ENCODE measurements around the gene TNFRSF8. TPM values are rescaled to one million over a fixed set of nuclear protein-coding genes. Genes with fewer than 3 reads are reported as not detected.

The TNFRSF8 gene
- total RNA-seq, 1 experiment from 2014 or later = 2.9 TPM

- Histone ChIP-seq H3K27me3 (ENCODE audit: insufficient read depth, low read length) (no peaks in the 10 kb centered on the region), H4K5ac (ENCODE audit: insufficient read length, low read depth, low read length) (no peak overlapping the region), H3K79me1 (ENCODE audit: insufficient read depth, low read depth, low read length, poor library complexity, severe bottlenecking) (no peaks in the 10 kb centered on the region), H3K4me2 (ENCODE audit: insufficient read depth, insufficient read length, low read length) (no peak overlapping the region), H3K23me2 (ENCODE audit: insufficient read length, low read depth, low read length, poor library complexity, severe bottlenecking) (no peaks in the 10 kb centered on the region), H3K9ac (ENCODE audit: extremely low read depth, insufficient read length, low read length) (no peak overlapping the region), H2BK12ac (ENCODE audit: insufficient read length, low read depth, low read length) (no peak overlapping the region), H3K79me2 (ENCODE audit: insufficient read depth, low read length) (no peaks in the 10 kb centered on the region), H3K9me3 (ENCODE audit: control insufficient read depth, low read depth, low read length) (no peaks in the 10 kb centered on the region), H3K27ac (ENCODE audit: insufficient read length, low read depth, low read length) (no peak overlapping the region), H2BK5ac (ENCODE audit: insufficient read length, low read length) (no peak overlapping the region), H3T11ph (ENCODE audit: low read length) (no peak overlapping the region), H4K91ac (ENCODE audit: insufficient read length, low read depth, low read length) (no peak overlapping the region), H3K18ac (ENCODE audit: insufficient read length, low read depth, low read length) (no peak overlapping the region), H4K20me1 (ENCODE audit: control insufficient read depth, insufficient read depth, insufficient read length) (no peaks in the 10 kb centered on the region), H3K4me1 (ENCODE audit: insufficient read depth, low read length) (no peaks in the 10 kb centered on the region), H2AFZ (ENCODE audit: low read length) (no peak overlapping the region), H3K4ac (ENCODE audit: low read depth, low read length) (no peak overlapping the region), H3K56ac (ENCODE audit: insufficient read length, low read depth, low read length) (no peak overlapping the region), H2AK5ac (ENCODE audit: insufficient read length, low read length) (no peak overlapping the region), H2BK120ac (ENCODE audit: low read depth, low read length, poor library complexity, severe bottlenecking) (no peak overlapping the region), H3K14ac (ENCODE audit: insufficient read depth, low read length) (no peak overlapping the region), H4K8ac (replicated peaks; ENCODE audit: insufficient read length, low read depth, low read length) (no peak overlapping the region), H2BK20ac (ENCODE audit: low read depth, low read length, poor library complexity, severe bottlenecking) (no peak overlapping the region), H2BK15ac (ENCODE audit: low read depth, low read length) (no peak overlapping the region), H3K23ac (ENCODE audit: insufficient read length, low read depth, low read length) (no peak overlapping the region)
- DNase-seq = no peak
- H3K4me3 Mint-ChIP-seq = no peak overlapping the region
- no peaks in the 10 kb centered on the region for H3K36me3 Mint-ChIP-seq (ENCODE audit: insufficient read depth in 1 of 3, low read depth in 3 of 3)
- TF ChIP-seq CTCF (conservative IDR thresholded peaks at IDR 0.05) = no peak
- no peaks in the 10 kb centered on the region; a peak in 1 of 5 replicates for H3K9me3 Mint-ChIP-seq
- peaks cover 9 to 23% of the 10 kb centered on the region in 2 experiments for H3K4me1 Mint-ChIP-seq
- H3K27me3 Mint-ChIP-seq (ENCODE audit: low read depth) = peaks cover 7% of the 10 kb centered on the region
- WGBS (ENCODE audit: extremely low coverage, insufficient read length, low lambda C conversion rate) = no CpG with 5 or more reads among the region's 12 CpGs
- peak overlapping the region in 1 of 3 experiments; percentile 52; a peak in 1 of 7 replicates for H3K27ac Mint-ChIP-seq
Measured at GRCh38 chr1:12145616-12146342, 82.7 kb downstream of the TNFRSF8 start.
